GM18858 (cell line): ENCODE results near the gene ANKRD13D.
"Not testable (repeated sequence)": the region's sequence is repeated elsewhere in the genome, so short reads cannot be mapped to it uniquely, and the experiment has no call there.

Experiments used
- ATAC-seq: cut with Tn5 transposase; IDR thresholded peaks from one replicate; pipeline ENCODE4 v1.9.1; 2021; ENCODE audit not compliant: unreplicated experiment

ANKRD13D gene

GRCh38 chr11:67317205-67317887 lies 28.2 kb downstream of the ANKRD13D start:
- peak; percentile 63 for ATAC-seq

- ATAC-seq, result peak; percentile 8
Measured at GRCh38 chr11:67317888-67318555, 28.9 kb downstream of the ANKRD13D start.

GRCh38 chr11:67318876-67319275 lies 29.8 kb downstream of the ANKRD13D start:
- ATAC-seq, result not testable (repeated sequence)

GRCh38 chr11:67320011-67320410 lies 30.9 kb downstream of the ANKRD13D start:
- no peak for ATAC-seq

- no peak for ATAC-seq
Measured at GRCh38 chr11:67320691-67321090, 31.6 kb downstream of the ANKRD13D start.

- ATAC-seq, result no peak
Measured at GRCh38 chr11:67321313-67321871, 32.3 kb downstream of the ANKRD13D start.

GRCh38 chr11:67322049-67322448 lies 32.9 kb downstream of the ANKRD13D start:
- ATAC-seq, result no peak

GRCh38 chr11:67323526-67323925 lies 34.4 kb downstream of the ANKRD13D start:
- no peak for ATAC-seq

- no peak for ATAC-seq
Measured at GRCh38 chr11:67332081-67332691, 43.1 kb downstream of the ANKRD13D start.

- ATAC-seq, result no peak
Measured at GRCh38 chr11:67337257-67337656, 48.2 kb downstream of the ANKRD13D start.

GRCh38 chr11:67344264-67344663 lies 55.2 kb downstream of the ANKRD13D start:
- no peak for ATAC-seq

- no peak for ATAC-seq
Measured at GRCh38 chr11:67345247-67345919, 56.3 kb downstream of the ANKRD13D start.

GRCh38 chr11:67345920-67346819 lies 57.1 kb downstream of the ANKRD13D start:
- no peak for ATAC-seq

GRCh38 chr11:67347964-67348749 lies 59.1 kb downstream of the ANKRD13D start:
- ATAC-seq, result no peak

- ATAC-seq, result no peak
Measured at GRCh38 chr11:67349036-67349435, 59.9 kb downstream of the ANKRD13D start.

- ATAC-seq, result no peak
Measured at GRCh38 chr11:67349457-67349856, 60.4 kb downstream of the ANKRD13D start.

- ATAC-seq, result no peak
Measured at GRCh38 chr11:67349928-67350465, 60.9 kb downstream of the ANKRD13D start.

GRCh38 chr11:67351275-67352005 lies 62.3 kb downstream of the ANKRD13D start:
- no peak for ATAC-seq
